ENCODE measurements around the gene PPP1R12A. TPM values are rescaled to one million over a fixed set of nuclear protein-coding genes. Genes with fewer than 3 reads are reported as not detected.

The PPP1R12A gene
- 100 to 1,000 TPM; 145 to 192 (median 185) TPM for total RNA-seq
- total RNA-seq (2013): 294 TPM

DNA sequence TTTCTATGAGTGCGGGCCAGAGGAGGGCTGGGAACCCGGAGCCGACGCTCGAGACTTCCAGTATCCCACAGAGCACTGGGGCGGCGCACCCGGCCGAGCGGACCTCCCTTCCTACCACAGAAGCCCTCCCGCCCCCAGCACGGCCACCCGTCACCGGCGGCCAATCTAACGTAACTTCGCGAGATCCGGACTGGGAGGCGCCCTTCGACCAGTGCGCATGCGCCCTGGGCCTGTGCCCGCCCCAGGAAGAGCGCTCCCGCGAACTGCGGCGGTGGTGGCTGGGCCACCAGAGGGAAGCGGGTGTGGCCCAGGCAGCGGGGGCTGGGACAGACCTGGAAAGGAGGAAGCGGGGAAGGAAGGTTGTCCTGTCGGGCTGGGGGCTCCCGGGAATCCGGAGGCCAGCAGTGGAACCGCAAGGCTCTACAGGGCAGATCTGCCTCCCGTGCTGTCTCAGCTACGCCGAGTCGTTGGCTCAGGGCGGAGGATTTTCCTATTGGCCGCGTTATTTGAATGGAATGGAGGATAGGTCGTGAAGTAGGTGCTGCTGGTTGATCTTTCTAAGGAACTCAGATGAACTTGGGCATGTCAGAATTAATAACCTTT, at the start of gene PPP1R12A:
Gene PPP1R12A (minus strand): TSS at position 77 of the 603 bp plus-strand sequence. CDS start 166 bp downstream, outside the sequence.
- Mint-ChIP-seq H3K4me1 (peaks cover 42 to 49% of the 10 kb centered on the region in 2 donors), H3K36me3 (no peaks in the 10 kb centered on the region), H3K27me3 (ENCODE audit: low read depth in 2 of 2) (no peaks in the 10 kb centered on the region), H3K27ac (peak within 1 kb of the TSS; percentile 86 to 100), H3K4me3 (peak within 1 kb of the TSS; percentile 86), H3K9me3 (no peaks in the 10 kb centered on the region)
- DNase-seq: peak; percentile 93 to 98
- Histone ChIP-seq H3K36me3 (ENCODE audit: control insufficient read depth, insufficient read depth, low read length) (no peaks in the 10 kb centered on the region), H3K4me1 (ENCODE audit: control insufficient read depth, insufficient read depth, low read length) (peaks cover 3% of the 10 kb centered on the region), H3K9me3 (ENCODE audit: control insufficient read depth, insufficient read depth, low read length) (no peaks in the 10 kb centered on the region), H3K4me3 (ENCODE audit: low read length) (peak within 1 kb of the TSS; percentile 100), H3K27me3 (ENCODE audit: control insufficient read depth, insufficient read depth, low read length) (no peaks in the 10 kb centered on the region), H3K27ac (ENCODE audit: low read length) (peak within 1 kb of the TSS; percentile 99)
- intact Hi-C loops (cut with micrococcal nuclease): loop anchor here (1.0 to 2.0 kb wide), 2 partner anchors 48 to 252 kb away; no protein-coding TSS in a partner anchor
- TF ChIP-seq, protein P1, sequence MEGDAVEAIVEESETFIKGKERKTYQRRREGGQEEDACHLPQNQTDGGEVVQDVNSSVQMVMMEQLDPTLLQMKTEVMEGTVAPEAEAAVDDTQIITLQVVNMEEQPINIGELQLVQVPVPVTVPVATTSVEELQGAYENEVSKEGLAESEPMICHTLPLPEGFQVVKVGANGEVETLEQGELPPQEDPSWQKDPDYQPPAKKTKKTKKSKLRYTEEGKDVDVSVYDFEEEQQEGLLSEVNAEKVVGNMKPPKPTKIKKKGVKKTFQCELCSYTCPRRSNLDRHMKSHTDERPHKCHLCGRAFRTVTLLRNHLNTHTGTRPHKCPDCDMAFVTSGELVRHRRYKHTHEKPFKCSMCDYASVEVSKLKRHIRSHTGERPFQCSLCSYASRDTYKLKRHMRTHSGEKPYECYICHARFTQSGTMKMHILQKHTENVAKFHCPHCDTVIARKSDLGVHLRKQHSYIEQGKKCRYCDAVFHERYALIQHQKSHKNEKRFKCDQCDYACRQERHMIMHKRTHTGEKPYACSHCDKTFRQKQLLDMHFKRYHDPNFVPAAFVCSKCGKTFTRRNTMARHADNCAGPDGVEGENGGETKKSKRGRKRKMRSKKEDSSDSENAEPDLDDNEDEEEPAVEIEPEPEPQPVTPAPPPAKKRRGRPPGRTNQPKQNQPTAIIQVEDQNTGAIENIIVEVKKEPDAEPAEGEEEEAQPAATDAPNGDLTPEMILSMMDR (IDR thresholded peaks at IDR 0.05): no peak
- 0% methylated on average over 44 of the region's 44 CpGs for WGBS (ENCODE audit: insufficient coverage)
- peak; percentile 82 to 93 (median 88) for ATAC-seq

DNA sequence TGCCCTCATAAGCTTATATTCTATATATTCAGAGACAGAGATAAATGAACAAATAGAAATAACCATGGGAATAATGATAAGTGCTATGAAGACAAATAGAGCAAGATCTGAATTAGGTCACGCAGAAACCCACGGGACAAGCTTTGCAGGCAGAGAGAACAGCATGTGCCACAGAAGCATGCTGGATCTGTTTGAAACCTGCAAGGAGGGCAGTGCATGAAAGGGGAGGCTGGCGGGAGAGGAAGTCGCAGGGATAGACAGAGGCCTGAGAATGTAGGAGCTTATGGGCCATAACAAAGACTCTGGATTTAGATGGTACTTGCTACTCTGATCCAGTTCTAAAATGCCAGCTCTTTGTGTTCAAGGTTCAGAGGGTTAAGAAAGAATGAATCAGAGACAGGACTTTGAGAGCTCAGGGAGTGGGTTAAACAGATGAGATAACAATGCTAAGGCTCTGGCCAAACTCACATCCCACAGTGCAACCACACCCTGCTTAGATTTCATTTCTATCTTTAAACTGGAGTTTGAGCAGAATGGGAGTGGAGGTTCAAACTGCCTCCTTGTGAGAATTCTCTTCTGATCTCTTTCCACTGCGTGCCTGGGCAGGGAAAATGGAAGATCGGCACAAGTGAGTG, 49.2 kb upstream of the PPP1R12A start:
- H3K4me3 Mint-ChIP-seq: no peak overlapping the region
- Histone ChIP-seq H3K27me3 (ENCODE audit: control insufficient read depth, insufficient read depth, low read length) (no peaks in the 10 kb centered on the region), H3K27ac (ENCODE audit: low read length) (no peak overlapping the region), H3K4me1 (ENCODE audit: control insufficient read depth, insufficient read depth, low read length) (no peaks in the 10 kb centered on the region), H3K36me3 (ENCODE audit: control insufficient read depth, insufficient read depth, low read length) (no peaks in the 10 kb centered on the region), H3K4me3 (ENCODE audit: low read length) (no peak overlapping the region), H3K9me3 (ENCODE audit: control insufficient read depth, insufficient read depth, low read length) (no peaks in the 10 kb centered on the region)
- no peak overlapping the region for H3K27ac Mint-ChIP-seq
- intact Hi-C loops (cut with micrococcal nuclease): no loop called here
- DNase-seq (no peak), ATAC-seq (no peak)
- TF ChIP-seq, protein P1 (IDR thresholded peaks at IDR 0.05): no peak
- no peaks in the 10 kb centered on the region for H3K36me3 Mint-ChIP-seq
- WGBS (ENCODE audit: insufficient coverage): 92% methylated on average over 6 of the region's 6 CpGs
- peaks cover 4 to 19% of the 10 kb centered on the region in 2 donors for H3K27me3 Mint-ChIP-seq (ENCODE audit: low read depth in 2 of 2)
- H3K9me3 Mint-ChIP-seq: no peaks in the 10 kb centered on the region
- H3K4me1 Mint-ChIP-seq: peaks cover 0 to 2% of the 10 kb centered on the region in 2 donors

DNA sequence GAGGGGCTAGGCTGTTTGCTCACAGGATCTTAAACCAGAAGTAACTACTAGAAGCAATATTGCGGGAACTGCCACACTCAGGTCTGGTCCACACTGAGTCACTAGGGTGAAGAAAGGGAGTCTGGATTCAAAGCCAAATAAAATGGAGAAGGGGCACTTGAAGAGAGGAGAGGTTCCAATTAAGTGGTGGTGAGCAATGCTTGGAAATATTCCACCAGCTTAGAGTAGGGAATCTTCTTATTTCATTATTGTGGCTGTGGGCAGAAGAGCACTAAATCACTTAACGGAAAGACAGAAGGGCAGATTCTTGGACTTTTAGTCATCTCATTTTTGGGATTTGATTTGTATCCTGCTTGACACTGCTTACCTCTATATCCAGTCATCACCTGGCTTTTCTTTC, 48.6 kb upstream of the PPP1R12A start:
- no peak for ATAC-seq
- no peaks in the 10 kb centered on the region for H3K9me3 ChIP-seq (ENCODE audit: control insufficient read depth, insufficient read depth, low read length)
- no peak overlapping the region for H3K4me3 Mint-ChIP-seq
- H3K4me3 ChIP-seq (ENCODE audit: low read length): no peak overlapping the region
- H3K4me1 ChIP-seq (ENCODE audit: control insufficient read depth, insufficient read depth, low read length): no peaks in the 10 kb centered on the region
- no peaks in the 10 kb centered on the region for H3K9me3 Mint-ChIP-seq
- intact Hi-C loops (cut with micrococcal nuclease): no loop called here
- no peaks in the 10 kb centered on the region for H3K27me3 ChIP-seq (ENCODE audit: control insufficient read depth, insufficient read depth, low read length)
- DNase-seq: no peak
- H3K27ac ChIP-seq (ENCODE audit: low read length): no peak overlapping the region
- H3K27me3 Mint-ChIP-seq (ENCODE audit: low read depth in 2 of 2): peaks cover 4 to 19% of the 10 kb centered on the region in 2 donors
- H3K36me3 Mint-ChIP-seq: no peaks in the 10 kb centered on the region
- H3K4me1 Mint-ChIP-seq: no peaks in the 10 kb centered on the region
- 95% methylated on average over 2 of the region's 2 CpGs for WGBS (ENCODE audit: insufficient coverage)
- H3K27ac Mint-ChIP-seq: no peak overlapping the region
- TF ChIP-seq, protein P1 (IDR thresholded peaks at IDR 0.05): no peak
- no peaks in the 10 kb centered on the region for H3K36me3 ChIP-seq (ENCODE audit: control insufficient read depth, insufficient read depth, low read length)

Data from natural killer cell (primary cell).